Inflammatory macrophage treated with lipopolysaccharide for 1 hour (primary cell): Measurements from ENCODE around the gene AGAP1.
A peak's percentile ranks its signal among the peaks of the same experiment; 100 is the strongest.
"Not testable (repeated sequence)": the region's sequence is repeated elsewhere in the genome, so short reads cannot be mapped to it uniquely, and the experiment has no call there.

Experiments
- DNase-seq, 2 donors: peaks; one replicate each; pipeline ENCODE4 v3.0.0-alpha.2; 2020 to 2022

Gene AGAP1

DNA sequence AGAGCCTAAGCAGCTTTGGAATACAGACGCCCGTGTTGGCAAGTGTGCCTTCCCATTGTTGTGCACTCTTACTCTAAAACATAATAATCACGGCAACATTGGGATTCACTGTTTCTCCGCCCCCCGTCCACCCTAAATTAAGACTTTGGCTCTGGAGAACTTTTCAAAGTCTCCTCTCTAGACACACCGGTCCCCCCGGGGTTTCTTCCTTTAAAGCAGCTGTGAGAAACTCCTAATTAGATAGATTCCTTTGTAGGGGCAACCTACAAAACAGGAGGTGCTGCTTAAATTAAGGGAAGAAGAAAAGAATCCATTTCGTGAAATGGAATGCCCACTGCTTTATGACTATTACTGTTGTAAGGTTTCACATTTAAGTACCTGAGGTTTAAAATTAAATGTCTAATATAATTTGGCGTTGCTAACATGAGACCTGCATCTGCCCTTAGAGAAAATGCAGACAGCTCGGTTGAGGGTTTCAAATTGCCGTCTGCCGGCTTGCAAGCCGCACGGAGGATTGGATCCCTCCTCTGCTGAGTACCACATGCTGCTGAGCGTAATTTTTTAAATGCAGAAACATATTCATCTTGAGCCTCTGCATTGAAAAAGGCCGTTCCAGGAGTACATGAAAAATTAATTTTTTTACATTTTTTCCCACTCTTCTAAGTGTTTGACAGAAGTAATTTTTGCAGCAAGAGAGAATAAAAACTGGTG is 441.1 kb downstream of the AGAP1 start:
- DNase-seq: no peak

DNA sequence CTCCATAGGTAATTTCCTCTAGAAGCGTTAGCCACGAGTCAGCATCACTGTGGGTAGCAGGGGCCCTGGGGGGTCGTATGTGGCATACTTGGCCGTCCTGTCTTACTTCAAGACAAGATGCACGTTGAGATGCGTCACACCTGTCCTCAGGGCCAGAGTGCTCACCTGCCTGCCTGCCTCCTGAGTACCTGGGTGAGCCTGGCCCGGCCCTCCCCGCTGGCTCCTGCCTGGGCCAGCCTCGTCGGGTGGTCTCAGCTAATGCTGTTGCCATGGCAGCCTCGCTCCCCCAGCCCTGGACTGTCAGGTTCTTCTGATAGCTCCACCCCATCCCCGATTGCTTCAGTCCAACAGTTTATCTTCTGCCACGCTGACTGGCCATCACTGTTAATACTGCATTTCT is 441.9 kb downstream of the AGAP1 start:
- no peak for DNase-seq

DNA sequence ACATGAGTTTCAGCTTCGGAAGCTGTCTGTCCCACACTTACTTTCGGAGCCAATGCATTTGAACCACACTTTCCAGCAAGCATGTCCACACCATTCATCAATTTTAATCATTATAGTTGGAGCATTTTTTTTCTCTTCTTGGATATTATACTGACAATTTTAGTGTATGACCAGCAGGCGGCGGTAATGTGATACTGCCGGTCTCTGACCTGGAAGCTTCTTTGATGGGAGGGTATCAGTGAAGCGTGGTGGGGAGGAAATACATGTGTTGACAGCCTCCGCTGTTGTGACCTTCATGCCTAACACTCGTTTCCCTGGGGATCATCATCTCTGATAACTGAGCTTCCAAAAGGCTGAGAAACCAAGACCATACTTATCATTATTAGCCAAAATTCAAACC is 442.6 kb downstream of the AGAP1 start:
- peak; percentile 0 for DNase-seq

DNA sequence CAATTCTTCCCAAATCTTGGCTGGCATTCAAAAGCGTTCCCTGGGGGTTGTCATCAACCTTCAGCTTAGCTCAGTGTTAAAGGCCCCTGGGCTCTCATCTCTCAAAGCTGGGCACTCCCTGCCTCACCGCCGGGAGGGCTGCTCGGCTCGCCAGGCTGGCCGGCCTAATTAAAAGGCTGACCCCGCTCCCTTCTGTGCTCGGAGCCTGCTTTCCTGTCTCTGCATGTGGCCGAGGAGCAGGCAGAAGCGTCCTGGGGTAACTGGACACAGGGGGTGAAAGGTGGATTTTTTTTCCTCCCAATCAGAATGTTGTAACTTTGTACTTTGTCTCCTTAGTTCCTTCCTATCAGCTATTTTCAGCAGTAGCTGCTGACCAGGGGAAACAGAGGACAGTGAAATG is 443.2 kb downstream of the AGAP1 start:
- DNase-seq: no peak

DNA sequence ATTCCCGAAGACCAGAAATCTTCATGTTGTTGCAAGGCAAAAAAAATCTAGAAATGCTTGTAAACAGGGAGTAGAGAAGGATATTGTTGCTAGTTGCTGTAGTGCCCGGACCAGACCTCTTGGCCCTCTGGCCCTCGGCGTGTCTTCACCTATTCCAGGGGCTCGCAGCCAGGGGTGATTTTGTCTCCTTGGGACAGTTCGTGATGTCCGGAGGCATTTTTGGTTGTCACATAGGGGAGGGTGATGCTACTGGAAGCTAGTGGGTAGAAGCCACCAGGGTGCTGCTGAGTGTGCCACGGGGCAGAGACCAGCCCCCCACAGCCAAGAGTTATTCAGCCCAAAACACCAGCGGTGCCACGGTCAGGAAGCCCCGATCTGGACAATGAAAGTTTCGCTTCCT is 443.7 kb downstream of the AGAP1 start:
- no peak for DNase-seq

DNA sequence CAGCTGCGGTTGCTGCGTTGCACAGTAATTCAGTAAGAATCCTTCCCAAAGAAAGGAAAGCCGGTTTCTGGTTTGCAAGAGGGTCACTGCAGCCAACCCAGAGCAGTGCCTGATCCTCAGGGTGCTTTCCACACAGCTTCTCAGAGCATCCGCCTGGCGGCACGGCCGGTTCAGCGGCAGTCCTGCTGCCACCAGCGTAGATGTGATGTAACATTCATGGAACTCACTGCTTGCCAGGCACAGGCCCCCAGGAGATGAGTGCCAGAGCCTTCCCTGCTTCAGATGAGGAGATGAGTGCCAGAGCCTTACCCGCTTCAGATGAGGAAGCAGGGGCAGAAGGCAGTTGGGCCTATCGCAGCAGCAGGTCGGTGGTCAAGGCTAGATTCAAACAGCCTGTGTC is 444.1 kb downstream of the AGAP1 start:
- DNase-seq: no peak

DNA sequence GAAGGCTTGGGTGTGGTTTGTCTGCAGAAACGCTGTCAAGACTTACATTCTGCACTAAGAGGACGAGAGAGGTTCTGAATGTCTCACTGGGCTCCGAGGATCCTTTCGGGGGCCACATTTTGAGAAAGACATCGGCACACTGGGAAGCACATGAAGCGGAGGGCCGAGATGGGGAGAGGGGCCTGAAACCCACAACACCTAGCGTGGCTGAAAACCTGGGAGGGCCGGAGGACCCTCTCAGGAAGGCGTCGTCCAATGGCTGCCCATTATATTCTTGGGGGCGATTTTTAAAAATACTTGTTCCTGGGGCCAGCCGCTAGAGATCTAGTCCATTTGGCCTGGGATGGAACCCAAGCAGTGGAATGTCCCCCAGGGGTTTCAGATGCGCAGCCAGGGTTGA is 444.8 kb downstream of the AGAP1 start:
- no peak for DNase-seq

DNA sequence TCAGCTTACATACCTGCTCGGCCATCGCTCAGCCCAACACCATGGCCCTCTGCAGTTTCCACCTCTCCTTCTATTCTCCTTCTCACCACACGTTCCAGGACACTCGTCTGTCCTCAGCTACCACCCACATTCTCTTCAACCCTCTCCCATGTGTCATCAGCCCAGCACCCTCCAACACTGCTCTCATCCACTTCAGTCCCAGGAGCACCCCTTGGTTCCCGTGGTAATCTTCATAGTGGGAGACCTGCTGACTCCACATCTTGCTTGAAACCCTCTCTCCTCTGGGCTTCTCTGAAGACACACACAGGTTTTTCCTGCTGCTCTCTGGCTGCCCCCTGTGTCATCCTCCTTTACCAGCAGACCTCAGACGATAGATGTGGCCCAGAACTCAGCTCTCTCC is 445.6 kb downstream of the AGAP1 start:
- no peak for DNase-seq

DNA sequence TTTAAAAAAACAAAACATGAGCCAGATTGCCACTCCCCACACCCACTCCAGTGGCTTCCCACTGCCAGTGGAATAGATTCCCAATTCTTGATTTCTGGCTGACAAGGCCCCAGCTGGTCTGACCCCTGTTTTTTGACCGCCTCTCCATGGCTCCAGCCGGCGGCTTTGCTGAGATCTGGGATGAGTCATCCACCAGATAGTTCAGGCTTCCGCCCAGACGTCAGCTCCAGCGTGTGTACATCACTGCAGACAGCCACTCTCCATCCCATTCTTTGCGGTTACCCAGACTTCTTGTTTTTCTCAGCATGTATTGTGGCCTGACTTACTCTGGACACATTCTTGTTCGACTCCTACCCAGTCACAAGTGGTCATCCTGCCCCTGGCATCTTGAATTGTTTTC is 446.5 kb downstream of the AGAP1 start:
- no peak for DNase-seq

DNA sequence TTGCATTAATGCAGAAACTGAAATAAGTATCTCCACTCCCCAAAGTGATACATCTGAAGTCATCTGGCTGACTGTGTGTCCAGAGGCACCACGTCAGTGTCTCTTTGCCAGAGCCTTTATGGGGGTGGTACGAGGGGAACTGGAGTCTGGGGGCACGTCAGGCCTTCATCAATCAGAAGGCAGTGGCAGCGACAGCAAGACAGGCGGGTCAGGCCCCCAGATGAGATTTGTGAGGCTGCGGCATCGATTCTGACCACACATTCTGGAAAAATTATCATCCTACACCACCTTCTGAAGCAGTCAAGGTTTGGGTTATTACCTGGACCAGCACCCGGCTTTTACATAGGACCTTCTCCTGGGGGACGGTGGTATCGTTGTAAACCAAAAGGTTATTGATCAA is 450.7 kb downstream of the AGAP1 start:
- no peak for DNase-seq

DNA sequence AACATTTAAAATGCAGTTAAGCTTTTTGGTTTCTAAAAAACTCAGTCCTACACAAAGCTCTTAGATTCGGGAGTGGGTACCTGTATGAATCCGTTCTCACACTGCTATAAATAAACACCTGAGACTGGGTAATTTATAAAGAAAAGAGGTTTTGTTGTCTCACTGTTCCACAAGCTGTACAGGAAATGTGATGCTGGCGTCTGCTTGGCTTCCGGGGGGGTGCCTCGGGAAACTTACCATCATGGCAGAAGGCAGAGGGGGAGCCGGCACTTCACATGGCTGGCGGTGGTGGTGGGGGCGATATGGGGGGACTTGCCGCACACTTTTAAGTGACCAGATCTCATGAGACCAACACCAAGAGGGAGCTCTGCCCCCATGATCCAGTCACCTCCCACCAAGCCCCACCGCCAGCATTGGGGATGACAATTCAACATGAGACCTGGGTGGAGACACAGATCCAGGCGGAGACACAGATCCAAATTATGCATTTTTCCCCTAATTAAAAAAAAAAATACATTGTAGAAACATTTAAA is 451.8 kb downstream of the AGAP1 start:
- no peak for DNase-seq

DNA sequence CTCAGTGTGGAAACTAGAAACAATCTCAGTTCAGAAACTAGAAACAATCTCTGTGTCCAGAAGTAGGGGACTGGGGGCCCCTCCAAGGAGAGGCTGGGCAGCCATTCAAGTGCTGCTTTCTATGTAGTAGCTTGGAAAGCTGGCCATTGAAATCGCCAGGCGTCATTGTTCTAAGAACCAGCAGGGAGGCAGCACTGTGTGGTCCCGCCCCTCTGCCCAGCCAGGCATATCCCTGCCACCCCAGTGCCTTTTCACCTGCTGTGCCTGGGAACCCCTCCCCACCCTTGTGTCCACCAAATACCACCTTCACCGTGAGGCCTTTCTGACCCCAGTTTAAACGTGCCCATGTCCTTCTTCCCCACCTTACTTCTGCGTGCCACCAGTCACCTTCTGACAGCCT is 452.7 kb downstream of the AGAP1 start:
- no peak for DNase-seq

DNA sequence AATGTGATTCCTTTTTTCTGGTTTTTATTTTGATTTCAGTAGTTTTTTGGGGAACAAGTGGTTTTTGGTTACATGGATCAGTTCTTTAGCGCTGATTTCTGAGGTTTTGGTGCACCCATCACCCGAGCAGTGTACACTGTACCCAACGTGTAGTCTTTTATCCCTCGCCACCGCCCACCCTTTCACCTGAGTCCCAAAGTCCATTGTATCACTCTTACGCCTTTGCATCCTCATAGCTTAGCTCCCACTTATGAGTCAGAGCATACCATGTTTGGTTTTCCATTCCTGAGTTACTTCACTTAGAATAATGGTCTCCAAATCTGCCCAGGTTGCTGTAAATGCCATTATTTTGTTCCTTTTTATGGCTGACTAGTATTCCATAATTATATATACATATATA is 453.2 kb downstream of the AGAP1 start:
- DNase-seq: not testable (repeated sequence)

DNA sequence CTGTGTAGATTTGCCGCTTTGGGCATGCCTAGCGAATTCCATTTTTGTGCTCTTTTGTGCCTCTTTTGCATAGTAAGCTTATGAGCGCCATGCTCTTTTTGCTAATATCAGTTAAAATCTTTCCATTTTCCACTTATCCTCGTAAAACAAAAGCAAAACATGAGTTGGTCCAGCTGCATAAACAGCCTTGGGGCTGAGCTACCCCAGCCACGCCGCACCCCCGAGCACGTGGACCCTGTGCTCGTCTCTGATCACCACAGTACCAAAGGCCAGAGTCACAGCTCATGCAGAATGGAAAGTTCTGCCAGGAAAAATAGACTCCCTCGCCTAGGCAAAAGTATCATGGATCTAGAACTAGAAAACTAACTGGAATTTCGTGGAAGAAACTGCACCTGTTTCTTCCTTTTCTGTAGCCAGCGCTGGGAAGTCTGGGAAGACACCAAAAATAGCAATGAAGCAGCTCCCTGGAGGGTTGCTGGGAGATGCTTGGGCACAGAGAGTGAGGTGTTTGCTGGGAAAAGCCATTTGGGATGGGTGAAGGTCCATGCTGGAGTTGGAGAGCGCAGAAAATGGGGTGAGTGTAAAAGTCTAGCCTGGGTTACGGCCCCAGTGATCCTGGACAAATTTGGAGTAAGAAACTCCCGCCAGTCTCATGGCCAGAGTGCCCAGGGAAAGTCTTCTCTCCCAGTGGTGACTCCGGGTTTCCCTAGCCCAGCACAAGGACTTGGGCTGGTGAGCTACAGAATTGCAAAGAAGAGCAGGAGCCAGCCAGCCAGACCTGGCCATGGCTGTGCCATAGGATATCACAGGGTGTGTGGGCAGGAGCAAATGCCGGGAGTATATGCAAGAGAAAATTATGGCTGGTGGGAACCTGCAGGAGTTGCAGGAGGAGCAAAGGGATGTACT is 456.0 kb downstream of the AGAP1 start:
- no peak for DNase-seq

DNA sequence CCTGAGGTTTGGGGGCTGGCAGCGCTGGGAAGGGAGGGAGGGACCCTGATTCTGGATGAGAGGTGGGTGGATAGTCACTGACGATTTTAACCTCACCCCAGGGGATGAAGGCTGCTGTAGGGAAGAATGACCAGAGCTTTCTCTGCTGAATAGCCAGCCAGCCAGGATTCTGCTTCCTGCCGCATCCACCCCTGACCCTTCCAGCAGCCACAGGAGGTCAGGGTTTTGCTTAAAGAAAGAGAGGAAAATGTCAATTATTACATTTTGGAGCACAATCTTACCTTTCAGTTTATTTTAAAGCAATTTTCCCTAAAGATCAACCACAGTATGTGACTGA is 456.6 kb downstream of the AGAP1 start:
- no peak for DNase-seq

DNA sequence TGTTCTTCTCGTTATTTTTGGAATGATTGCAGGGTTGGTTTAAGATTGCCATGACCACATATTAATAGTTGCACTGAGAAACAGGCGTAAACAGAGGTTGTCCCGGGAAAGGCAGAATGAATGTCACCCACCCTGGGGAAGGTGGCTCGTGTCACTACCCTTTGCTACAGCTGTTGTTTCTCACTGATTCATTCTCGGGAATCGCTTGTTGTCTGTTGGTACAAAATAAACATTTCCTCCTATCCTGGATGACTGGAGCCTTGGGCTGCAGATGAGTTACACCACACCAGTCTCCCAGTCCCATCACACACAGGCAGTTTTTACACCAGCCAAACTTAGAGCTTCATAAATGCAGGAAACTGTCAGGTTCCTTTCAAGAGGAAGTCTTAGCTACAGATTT is 457.6 kb downstream of the AGAP1 start:
- no peak for DNase-seq

DNA sequence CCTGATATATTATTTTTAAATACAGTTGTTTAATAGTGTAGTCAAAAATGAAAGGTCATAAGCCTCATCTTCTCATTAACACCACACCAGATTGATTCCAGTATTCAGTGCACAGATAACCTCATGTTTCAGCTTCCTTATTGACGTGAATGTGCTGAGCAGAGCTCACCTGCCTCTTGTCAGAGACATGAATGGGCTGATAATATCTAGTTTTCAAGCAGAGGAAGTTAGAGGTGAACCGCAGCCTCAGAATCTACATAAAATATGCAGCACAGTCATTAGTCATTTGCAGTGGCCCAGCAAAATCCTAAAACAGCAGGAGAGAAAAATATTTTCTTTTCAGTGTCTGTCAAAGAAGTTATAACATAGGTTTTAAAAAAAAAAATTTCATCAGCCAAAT is 458.1 kb downstream of the AGAP1 start:
- DNase-seq: no peak

DNA sequence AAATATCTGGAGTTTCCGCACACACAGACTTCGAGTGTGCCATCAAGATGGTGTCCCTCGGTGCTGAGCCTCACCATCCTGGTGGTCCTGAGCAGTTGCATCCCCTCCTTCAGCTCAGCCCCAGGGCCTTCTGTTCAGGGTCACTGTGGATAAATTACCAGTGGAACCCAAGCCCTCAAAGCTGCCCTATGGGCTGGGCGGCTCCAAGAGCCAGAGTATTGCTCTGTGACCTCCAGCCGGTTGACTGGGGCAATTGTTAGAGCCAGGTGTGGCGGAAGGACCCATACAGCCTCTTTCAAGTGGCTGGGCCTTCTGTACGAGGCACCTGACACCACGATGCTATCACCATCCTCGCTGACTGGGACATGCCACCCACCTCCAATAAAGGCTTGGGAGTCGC is 458.9 kb downstream of the AGAP1 start:
- DNase-seq: no peak

DNA sequence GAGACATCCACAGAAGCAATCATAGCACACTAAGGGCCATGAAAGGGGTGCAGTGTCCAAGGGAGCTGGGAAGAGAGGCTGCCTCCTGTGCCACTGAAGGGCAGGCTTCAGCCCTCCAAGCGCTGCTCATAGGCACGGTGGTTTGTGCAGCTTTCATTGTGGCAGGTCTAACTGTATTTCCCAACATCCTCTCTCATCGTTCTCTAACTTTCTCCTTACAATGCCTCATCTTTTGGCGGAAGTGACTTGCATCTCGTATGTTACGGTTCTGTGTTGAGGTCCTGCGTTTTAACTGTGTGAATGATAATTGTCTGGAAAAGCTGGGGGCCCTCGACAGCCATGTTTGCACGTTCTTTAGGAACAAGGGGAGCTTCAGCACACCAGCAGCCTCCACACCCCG is 460.4 kb downstream of the AGAP1 start:
- DNase-seq: no peak

DNA sequence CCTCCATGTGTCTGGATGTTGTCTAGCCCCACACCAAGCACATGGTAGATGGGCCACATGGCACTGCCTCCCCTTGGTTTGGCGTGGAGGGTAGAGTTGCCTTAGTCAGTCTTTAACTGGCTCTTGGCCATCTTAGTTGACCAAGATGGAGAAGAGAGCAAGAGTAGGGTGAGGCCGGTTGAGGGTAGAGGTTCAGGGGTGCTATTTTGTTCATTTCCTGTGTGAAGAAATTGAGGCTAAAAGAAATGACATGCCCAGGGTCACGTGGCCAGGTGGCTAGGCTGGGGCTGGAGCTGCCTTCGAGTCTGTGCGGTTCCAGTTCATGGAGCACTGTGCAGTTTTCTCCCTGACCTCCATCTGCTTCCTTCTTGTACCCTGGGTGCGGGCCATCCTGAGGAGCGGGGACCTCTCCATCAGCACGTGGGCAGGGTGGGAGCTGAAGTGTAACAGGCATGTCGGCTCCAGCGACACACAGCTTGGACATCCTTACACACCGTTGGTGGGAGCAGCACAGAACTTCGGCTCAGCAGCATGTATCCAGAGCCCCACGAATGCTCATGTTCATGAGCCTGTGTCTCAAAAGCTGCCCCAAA is 461.1 kb downstream of the AGAP1 start:
- DNase-seq: no peak

DNA sequence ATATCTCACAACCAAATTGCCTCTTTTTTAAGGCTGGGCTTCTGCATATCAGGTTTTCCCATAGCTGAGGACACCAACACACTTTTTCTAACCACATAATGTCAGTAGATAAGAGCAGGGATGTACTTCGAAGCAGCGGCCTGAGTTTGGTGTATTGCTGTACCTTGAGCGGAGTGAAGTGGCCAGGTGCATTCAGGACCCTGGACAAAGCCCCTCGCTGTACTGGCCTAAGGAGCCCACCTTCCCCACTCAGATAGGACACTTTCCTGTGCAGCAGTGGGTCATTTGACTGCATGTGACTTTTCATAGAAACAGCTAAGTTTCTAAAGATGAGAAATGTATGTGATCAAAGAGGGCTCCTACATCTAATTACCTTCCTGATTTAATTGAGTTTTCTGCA is 461.8 kb downstream of the AGAP1 start:
- DNase-seq: no peak

DNA sequence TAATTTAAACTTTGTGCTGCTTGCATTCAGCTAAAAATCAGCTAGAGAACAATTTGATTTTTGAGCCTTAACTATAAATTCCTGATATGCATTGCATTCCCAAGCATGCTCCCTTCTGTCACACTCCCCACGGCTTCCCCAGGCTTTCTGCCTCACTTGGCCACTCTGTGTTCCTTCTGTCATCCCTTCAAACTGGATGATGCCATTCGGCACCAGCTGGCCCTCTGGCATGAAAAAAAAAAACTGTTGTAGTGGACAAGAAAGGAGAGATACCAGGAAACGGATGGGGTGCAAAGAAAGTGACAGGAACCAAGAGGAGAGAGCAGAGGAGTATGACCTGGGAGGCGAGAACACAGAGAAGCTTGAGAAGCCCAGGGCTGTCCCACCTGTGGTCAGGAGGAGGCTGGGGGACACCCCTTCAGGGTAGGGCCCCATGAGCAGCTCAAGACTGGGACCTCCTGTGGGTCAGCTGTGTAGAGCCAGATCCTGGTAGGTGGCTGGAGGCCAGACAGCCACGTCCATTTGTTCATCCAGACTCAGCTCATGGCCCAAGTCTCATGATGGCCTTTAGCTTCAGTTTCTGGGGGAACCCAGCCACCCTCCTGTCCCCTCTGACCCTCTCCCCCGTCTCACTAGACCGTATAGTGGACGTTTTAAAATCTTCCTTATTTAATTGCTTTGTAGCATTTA is 462.6 kb downstream of the AGAP1 start:
- no peak for DNase-seq

DNA sequence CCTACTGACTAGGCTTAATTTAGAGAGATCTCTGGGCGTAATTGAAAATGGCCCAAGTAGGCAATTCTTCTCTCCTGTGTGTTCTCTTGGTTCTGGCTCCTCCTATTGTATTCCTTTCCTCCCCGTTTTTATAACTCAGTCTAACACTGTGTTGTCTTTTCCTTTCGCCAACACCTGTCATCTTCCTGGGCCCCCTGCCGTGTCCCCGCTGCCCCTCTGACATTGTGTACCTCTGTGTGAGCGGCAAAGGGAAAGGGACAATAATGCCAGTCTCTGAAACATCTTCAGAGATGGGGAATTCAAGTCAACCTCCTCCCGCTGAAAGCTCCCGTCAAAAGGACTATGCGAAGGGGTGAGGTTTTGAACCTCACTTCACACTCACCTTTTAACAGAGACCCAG is 463.4 kb downstream of the AGAP1 start:
- DNase-seq: no peak
